ENCODE data around the gene ZNF668.

GRCh38 chr16:31067342-31067741 lies 6.7 kb downstream of the ZNF668 start:
- no peak for TF ChIP-seq POLR2A (IDR thresholded peaks at IDR 0.05)
- no peak for TF ChIP-seq EP300 (IDR thresholded peaks at IDR 0.05)
- no peak for TF ChIP-seq CTCF (IDR thresholded peaks at IDR 0.05)

Data from ovary (tissue), 3 donors.